ENCODE data around the gene CAMKK1. TPM values are rescaled to one million over a fixed set of nuclear protein-coding genes. Genes with fewer than 3 reads are reported as not detected.
A peak's percentile ranks its signal among the peaks of the same experiment; 100 is the strongest.

CAMKK1 gene
- polyA plus RNA-seq, 2 of the 4 experiments (the other 2 are of a cell fraction): 6.9 to 14.8 TPM

DNA sequence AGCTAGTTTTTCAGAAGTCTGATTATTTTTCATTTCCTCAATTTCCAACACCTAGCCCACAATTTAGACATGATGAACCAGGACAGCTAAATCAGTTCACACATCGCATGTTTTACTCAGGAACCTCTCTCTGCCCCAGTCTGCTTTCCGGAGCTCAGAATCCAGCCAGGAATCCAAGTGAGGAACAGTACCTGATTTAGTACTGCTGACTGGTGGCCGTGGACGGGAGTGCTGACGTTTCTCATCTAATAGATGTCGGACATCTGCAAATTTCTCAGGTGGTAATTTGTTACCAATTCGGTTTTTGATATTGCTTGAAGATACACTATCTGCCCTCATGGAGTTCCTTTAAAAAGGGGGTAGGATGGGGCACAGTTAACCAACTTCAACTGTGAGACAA lies 76.9 kb downstream of the CAMKK1 start:
- POLR2A ChIA-PET: no interaction called here
- no peak for DNase-seq (ENCODE audit: low read depth in 1 of 2, low spot score in 1 of 2)
- Histone ChIP-seq H3K27ac (no peak overlapping the region), H3K9me3 (no peaks in the 10 kb centered on the region), H3K4me2 (no peak overlapping the region), H3K4me3 (no peak overlapping the region), H3K4me1 (no peaks in the 10 kb centered on the region)
- TF ChIP-seq MAZ (IDR thresholded peaks at IDR 0.05; ENCODE audit: borderline replicate concordance, low read depth, low read length) (no peak), RAD21 (conservative IDR thresholded peaks at IDR 0.05 in 1 of 2, IDR thresholded peaks at IDR 0.05 in 1 of 2) (peak in 1 of 2 experiments; percentile 4; a peak in 1 of 5 replicates)
- no peak for FAIRE-seq
- WGBS (ENCODE audit: missing lambda C conversion rate): 89% methylated on average over 7 of the region's 7 CpGs
- CTCF ChIA-PET: interaction anchor here (0.8 to 16.6 kb wide), 4 partner anchors 11 to 93 kb away, joined by 3 to 303 read pairs (median 20); no protein-coding TSS in a partner anchor
- ATAC-seq: peak in 1 of 2 experiments; percentile 53; a peak in 2 of 6 replicates

- Histone ChIP-seq H3K27ac (no peak overlapping the region), H3K4me1 (no peaks in the 10 kb centered on the region), H3K9me3 (no peaks in the 10 kb centered on the region), H3K4me2 (no peak overlapping the region), H3K4me3 (no peak overlapping the region)
- ChIA-PET CTCF (interaction anchor here (0.9 to 16.6 kb wide), 4 partner anchors 11 to 138 kb away, joined by 3 to 303 read pairs (median 20); no protein-coding TSS in a partner anchor), POLR2A (interaction anchor here (0.7 kb wide), 1 partner anchor 92 kb away, joined by 3 read pairs; the partner anchor contains the start of gene HASPIN)
- TF ChIP-seq PHF8 (IDR thresholded peaks at IDR 0.05; ENCODE audit: borderline replicate concordance, low read depth) (no peak), ZC3H11A (IDR thresholded peaks at IDR 0.05) (no peak), KDM1A (IDR thresholded peaks at IDR 0.05; ENCODE audit: low read depth) (no peak), TFCP2L1 (CRISPR knock-in tag; IDR thresholded peaks at IDR 0.05) (no peak), HMGXB4 (CRISPR knock-in tag; IDR thresholded peaks at IDR 0.05; ENCODE audit: borderline replicate concordance) (no peak), EP300 (IDR thresholded peaks at IDR 0.05) (no peak)
- DNase-seq (ENCODE audit: low read depth in 1 of 2, low spot score in 1 of 2) (no peak), ATAC-seq (no peak), FAIRE-seq (no peak)
- WGBS (ENCODE audit: missing lambda C conversion rate): 86% methylated on average over 6 of the region's 6 CpGs
Observed at GRCh38 chr17:3815122-3815521, 77.7 kb downstream of the CAMKK1 start.

GRCh38 chr17:3814361-3814760 lies 78.5 kb downstream of the CAMKK1 start:
- H3K9me3 ChIP-seq: no peaks in the 10 kb centered on the region
- FAIRE-seq (no peak), ATAC-seq (no peak), DNase-seq (ENCODE audit: low read depth in 1 of 2, low spot score in 1 of 2) (no peak)
- WGBS (ENCODE audit: missing lambda C conversion rate): 95% methylated on average over 13 of the region's 13 CpGs
- TF ChIP-seq HMGXB4 (CRISPR knock-in tag; IDR thresholded peaks at IDR 0.05; ENCODE audit: borderline replicate concordance) (no peak), RAD21 (conservative IDR thresholded peaks at IDR 0.05 in 1 of 2, IDR thresholded peaks at IDR 0.05 in 1 of 2) (no peak), TFCP2L1 (CRISPR knock-in tag; IDR thresholded peaks at IDR 0.05) (no peak), HOXB13 (CRISPR knock-in tag; IDR thresholded peaks at IDR 0.05; ENCODE audit: low read depth) (no peak), ESRRA (IDR thresholded peaks at IDR 0.05; ENCODE audit: borderline replicate concordance, low read length) (no peak), POLR2A (IDR thresholded peaks at IDR 0.05; ENCODE audit: low read length) (no peak), MAFK (IDR thresholded peaks at IDR 0.05; ENCODE audit: partially characterized antibody) (no peak)
- H3K27ac ChIP-seq: no peak overlapping the region
- H3K4me2 ChIP-seq: no peak overlapping the region
- CTCF ChIA-PET: interaction anchor here (0.9 to 16.6 kb wide), 4 partner anchors 12 to 137 kb away, joined by 3 to 303 read pairs (median 20); no protein-coding TSS in a partner anchor
- POLR2A ChIA-PET: interaction anchor here (0.6 to 0.7 kb wide), 3 partner anchors 20 to 209 kb away, joined by 3 to 8 read pairs (median 3); partner anchors contain the start of gene HASPIN
- H3K4me1 ChIP-seq: 0 out of 3 replicates have a peak, but pooled peaks cover under 1% of the 10 kb centered on the region
- no peak overlapping the region for H3K4me3 ChIP-seq

GRCh38 chr17:3813171-3813570 lies 79.7 kb downstream of the CAMKK1 start:
- FAIRE-seq: no peak
- Histone ChIP-seq H3K4me1 (0 out of 3 replicates have a peak, but pooled peaks cover 4% of the 10 kb centered on the region), H3K4me2 (no peak overlapping the region), H3K27ac (no peak overlapping the region), H3K9me3 (no peaks in the 10 kb centered on the region), H3K4me3 (no peak overlapping the region)
- WGBS (ENCODE audit: missing lambda C conversion rate): 91% methylated on average over 15 of the region's 15 CpGs
- ChIA-PET CTCF (interaction anchor here (5.4 to 16.6 kb wide), 4 partner anchors 13 to 77 kb away, joined by 33 to 303 read pairs (median 60); partner anchors contain the start of gene NCBP3), POLR2A (no interaction called here)
- no peak for TF ChIP-seq REST (IDR thresholded peaks at IDR 0.05)
- TF ChIP-seq, protein P1, sequence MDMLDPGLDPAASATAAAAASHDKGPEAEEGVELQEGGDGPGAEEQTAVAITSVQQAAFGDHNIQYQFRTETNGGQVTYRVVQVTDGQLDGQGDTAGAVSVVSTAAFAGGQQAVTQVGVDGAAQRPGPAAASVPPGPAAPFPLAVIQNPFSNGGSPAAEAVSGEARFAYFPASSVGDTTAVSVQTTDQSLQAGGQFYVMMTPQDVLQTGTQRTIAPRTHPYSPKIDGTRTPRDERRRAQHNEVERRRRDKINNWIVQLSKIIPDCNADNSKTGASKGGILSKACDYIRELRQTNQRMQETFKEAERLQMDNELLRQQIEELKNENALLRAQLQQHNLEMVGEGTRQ (IDR thresholded peaks at IDR 0.05): no peak
- no peak for DNase-seq (ENCODE audit: low read depth in 1 of 2, low spot score in 1 of 2)
- ATAC-seq: no peak
